HCT116 (cell line): ENCODE data around the gene RGS6. TPM values are rescaled to one million over a fixed set of nuclear protein-coding genes. Genes with fewer than 3 reads are reported as not detected.

Source experiments
- ATAC-seq: fragments of 200-7000 bp; cut with Tn5 transposase; 2 replicates; pipeline ENCODE4 v1.9.1; 2020; ENCODE audit warnings: mild to moderate bottlenecking, moderate library complexity
- BruUV-seq: library from RNA; stranded (reverse); fragments of 400-500 nt; replicated peaks from 2 replicates; lab custom pipeline; 2021; lab: Mats Ljungman, UMichigan
- CTCF ChIA-PET: fragments of 300-600 bp; sonication (Branson Sonifier 250); formaldehyde crosslinking; loops from one replicate; lab custom pipeline; 2021; ENCODE audit warnings: antibody characterized with exemption; lab: Charles Lee
- POLR2A ChIA-PET: fragments of 300-600, 350-600 bp; sonication (Branson Sonifier 250); formaldehyde crosslinking; loops from one replicate; lab custom pipeline; 2021; ENCODE audit warnings: antibody characterized with exemption; lab: Charles Lee
- RAD21 ChIA-PET, 2 experiments: fragments of 300-600 bp; sonication (Branson Sonifier 250); formaldehyde crosslinking; loops; one replicate each; lab custom pipeline; 2023; ENCODE audit warnings: low total read pairs in 2 of 2; ENCODE audit not compliant: uncharacterized antibody in 2 of 2, unreplicated experiment in 2 of 2, low non-redundant PET in 1 of 2; lab: Charles Lee
- DNase-seq: peaks from one replicate; pipeline ENCODE4 v3.0.0-alpha.2; 2010; ENCODE audit warnings: low read depth, low spot score
- H2AFZ ChIP-seq: fragments of 200-600 bp; shearing (Covaris generic), sonication (generic); 2 replicates; pipeline ENCODE4 v1.6.1; 2017; ENCODE audit warnings: low read depth, mixed run types, mixed read lengths, antibody characterized with exemption, low read length; ENCODE audit not compliant: poor library complexity, severe bottlenecking
- H3K27ac ChIP-seq: 2 replicates; pipeline ENCODE4 v1.5.1; 2012; ENCODE audit warnings: low read depth, low read length
- H3K27me3 ChIP-seq: fragments of 200-600 bp; sonication (generic); 2 replicates; pipeline ENCODE4 v1.6.1; 2016; ENCODE audit warnings: mixed run types, low read length, mixed read lengths; ENCODE audit not compliant: insufficient read depth
- H3K36me3 ChIP-seq, 2 experiments: fragments of 200-500 bp in 1 of 2; fragments of 200-600 bp in 1 of 2; sonication (Bioruptor generic) in 1 of 2; sonication (generic) in 1 of 2; 2 replicates each; pipeline versions ENCODE4 v1.5.1 to v1.6.1; 2014 to 2016; ENCODE audit warnings: low read length in 2 of 2, inconsistent platforms in 1 of 2, mixed read lengths in 1 of 2, mixed run types in 1 of 2; ENCODE audit not compliant: insufficient read depth in 2 of 2, control insufficient read depth in 1 of 2
- H3K4me1 ChIP-seq, 2 experiments: fragments of 200-600 bp in 1 of 2; sonication (generic) in 1 of 2; 2 replicates each; pipeline versions ENCODE4 v1.5.1 to v1.6.1; 2012 to 2017; ENCODE audit warnings: low read length in 2 of 2, inconsistent platforms in 1 of 2, mild to moderate bottlenecking in 1 of 2, mixed read lengths in 1 of 2, mixed run types in 1 of 2, moderate library complexity in 1 of 2; ENCODE audit not compliant: insufficient read depth in 2 of 2, control insufficient read depth in 1 of 2
- H3K4me2 ChIP-seq: fragments of 200-600 bp; sonication (generic); 2 replicates; pipeline ENCODE4 v1.6.1; 2017; ENCODE audit warnings: mixed run types, low read length, mixed read lengths
- H3K4me3 ChIP-seq, 2 experiments: fragments of 200-600 bp in 1 of 2; sonication (generic) in 1 of 2; replicated peaks in 1 of 2; 2 replicates each; pipeline ENCODE4 v1.5.1; 2011 to 2016; ENCODE audit warnings: low read length in 2 of 2, control low read depth in 1 of 2, low read depth in 1 of 2, mild to moderate bottlenecking in 1 of 2, mixed read lengths in 1 of 2, mixed run types in 1 of 2
- H3K79me2 ChIP-seq: fragments of 200-600 bp; sonication (generic); 2 replicates; pipeline ENCODE4 v1.6.1; 2017; ENCODE audit warnings: mild to moderate bottlenecking, mixed run types, low read length, moderate library complexity, mixed read lengths; ENCODE audit not compliant: insufficient read depth
- H3K9ac ChIP-seq: fragments of 200-600 bp; sonication (generic); 2 replicates; pipeline ENCODE4 v1.6.1; 2016; ENCODE audit warnings: low read length, mixed read lengths
- H3K9me2 ChIP-seq: fragments of 200-600 bp; sonication (generic), shearing (Covaris generic); 2 replicates; pipeline ENCODE4 v1.6.1; 2017; ENCODE audit warnings: mixed run types, mild to moderate bottlenecking, moderate library complexity; ENCODE audit not compliant: insufficient read depth
- H3K9me3 ChIP-seq, 2 experiments: fragments of 200-500 bp in 1 of 2; fragments of 200-600 bp in 1 of 2; sonication (Bioruptor generic) in 1 of 2; sonication (generic) in 1 of 2; 2 replicates each; pipeline ENCODE4 v1.6.1; 2014 to 2017; ENCODE audit warnings: low read length in 2 of 2, mixed read lengths in 2 of 2, inconsistent platforms in 1 of 2, low read depth in 1 of 2, mild to moderate bottlenecking in 1 of 2, mixed run types in 1 of 2, moderate library complexity in 1 of 2; ENCODE audit not compliant: control insufficient read depth in 1 of 2, insufficient read depth in 1 of 2
- H4K20me1 ChIP-seq: fragments of 200-600 bp; sonication (generic), shearing (Covaris generic); 2 replicates; pipeline ENCODE4 v1.6.1; 2017; ENCODE audit warnings: mixed run types, mild to moderate bottlenecking, moderate library complexity; ENCODE audit not compliant: insufficient read depth
- CBX3 ChIP-seq: IDR thresholded peaks from 2 replicates; pipeline ENCODE4 v1.6.1; 2012; ENCODE audit warnings: low read depth
- ELF1 ChIP-seq: IDR thresholded peaks from 2 replicates; pipeline ENCODE4 v1.6.1; 2012; ENCODE audit warnings: low read depth, borderline replicate concordance
- FOSL1 ChIP-seq: IDR thresholded peaks from 2 replicates; pipeline ENCODE4 v1.6.1; 2012; ENCODE audit warnings: low read depth
- JUND ChIP-seq: IDR thresholded peaks from 2 replicates; pipeline ENCODE4 v1.6.1; 2012
- POLR2A ChIP-seq: IDR thresholded peaks from 2 replicates; pipeline ENCODE4 v1.7.0; 2011; ENCODE audit warnings: borderline replicate concordance; ENCODE audit not compliant: insufficient read depth, insufficient read length; ENCODE audit errors: extremely low read depth
- POLR2AphosphoS5 ChIP-seq: IDR thresholded peaks from 2 replicates; pipeline ENCODE4 v1.6.1; 2011; ENCODE audit warnings: mild to moderate bottlenecking, low read depth, low read length, moderate library complexity
- RAD21 ChIP-seq: IDR thresholded peaks from 2 replicates; pipeline ENCODE4 v1.6.1; 2012; ENCODE audit warnings: low read depth, mild to moderate bottlenecking
- REST ChIP-seq: IDR thresholded peaks from 2 replicates; pipeline ENCODE4 v1.6.1; 2012; ENCODE audit warnings: low read depth
- SRF ChIP-seq: IDR thresholded peaks from 2 replicates; pipeline ENCODE4 v1.6.1; 2012; ENCODE audit warnings: low read depth
- YY1 ChIP-seq: IDR thresholded peaks from 2 replicates; pipeline ENCODE4 v1.6.1; 2011; ENCODE audit warnings: low read length, low read depth, moderate library complexity, mild to moderate bottlenecking; ENCODE audit not compliant: insufficient replicate concordance; ENCODE audit errors: extremely low read depth
- ZNF274 ChIP-seq: fragments of 200-500 bp; sonication (Bioruptor generic); IDR thresholded peaks from 2 replicates; pipeline ENCODE4 v1.6.1; 2014; ENCODE audit warnings: mild to moderate bottlenecking, low read depth, low read length, inconsistent platforms
- intact Hi-C: fragments of 100-400 bp; cut with micrococcal nuclease; formaldehyde crosslinking; loops from 2 replicates; pipeline ENCODE4 v1.10.0; 2022
- total RNA-seq: library from RNA; stranded (reverse); gene quantifications from one replicate; pipeline ENCODE4 v1.2.1, GENCODE V29; 2021; ENCODE audit not compliant: unreplicated experiment
- TF ChIP-seq, protein P1 (sequence below): IDR thresholded peaks from 2 replicates; pipeline ENCODE4 v1.6.1; 2012

Gene RGS6
- total RNA-seq, 1 experiment from 2014 or later: 4.7 TPM

DNA sequence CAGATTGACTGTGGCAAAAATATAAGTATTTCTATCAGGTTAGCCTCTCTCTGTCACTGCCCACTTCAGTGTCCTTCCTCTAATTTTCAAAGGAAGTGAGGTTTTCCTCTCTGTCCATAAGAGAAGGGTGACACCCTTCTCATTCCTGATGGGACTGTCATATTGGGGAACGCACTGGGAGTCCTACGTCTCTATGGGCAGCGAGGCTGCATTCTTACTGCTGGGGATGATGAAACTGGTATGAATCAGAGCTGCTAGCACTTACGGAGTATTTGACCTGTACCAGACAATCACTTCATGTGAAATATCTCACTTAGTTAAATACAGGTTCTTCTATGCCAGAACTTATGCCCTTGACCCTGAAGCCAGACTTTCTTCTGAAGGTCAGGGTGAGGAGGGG is 525.4 kb downstream of the RGS6 start:
- no peak overlapping the region for H3K27ac ChIP-seq
- TF ChIP-seq FOSL1: no peak
- no peak for TF ChIP-seq RAD21
- no peak for TF ChIP-seq ZNF274
- TF ChIP-seq POLR2A: no peak
- no peak for TF ChIP-seq JUND
- no peak for TF ChIP-seq YY1
- TF ChIP-seq CBX3: no peak
- no peak for TF ChIP-seq POLR2AphosphoS5
- no peak for TF ChIP-seq ELF1
- TF ChIP-seq SRF: no peak
- no peak for TF ChIP-seq REST
- TF ChIP-seq, protein P1, sequence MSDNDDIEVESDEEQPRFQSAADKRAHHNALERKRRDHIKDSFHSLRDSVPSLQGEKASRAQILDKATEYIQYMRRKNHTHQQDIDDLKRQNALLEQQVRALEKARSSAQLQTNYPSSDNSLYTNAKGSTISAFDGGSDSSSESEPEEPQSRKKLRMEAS: no peak
- no peaks in the 10 kb centered on the region for H3K9me2 ChIP-seq
- H3K9me3 ChIP-seq: no peaks in the 10 kb centered on the region
- H3K4me2 ChIP-seq: no peak overlapping the region
- CTCF ChIA-PET: no interaction called here
- H3K36me3 ChIP-seq: no peaks in the 10 kb centered on the region
- intact Hi-C loops: no loop called here
- no peak overlapping the region for H2AFZ ChIP-seq
- POLR2A ChIA-PET: no interaction called here
- H3K4me1 ChIP-seq: peaks cover 3 to 7% of the 10 kb centered on the region in 2 experiments; a peak in 3 of 4 replicates
- no peaks in the 10 kb centered on the region for H3K27me3 ChIP-seq
- no peak overlapping the region for H3K4me3 ChIP-seq
- RAD21 ChIA-PET: no interaction called here
- no peaks in the 10 kb centered on the region for H3K79me2 ChIP-seq
- BruUV-seq: no TSS peak
- no peaks in the 10 kb centered on the region for H4K20me1 ChIP-seq
- H3K9ac ChIP-seq: no peak overlapping the region
- ATAC-seq (no peak), DNase-seq (no peak)
